T-helper 2 cell treated with Interferon-gamma antibody and Interleukin-4, amounts not matched to agents 5 μg/mL and 100 μg/mL, for 36 hours (primary cell): ENCODE results near the gene PGAP2.
A peak's percentile ranks its signal among the peaks of the same experiment; 100 is the strongest.

ENCODE experiments used
- DNase-seq: peaks from one replicate; pipeline ENCODE4 v3.0.0; 2021; ENCODE audit warnings: low spot score
- H3K27ac Mint-ChIP-seq: one replicate; pipeline ENCODE4 v1.8.0; 2021; ENCODE audit warnings: mild to moderate bottlenecking, mixed read lengths
- H3K27me3 Mint-ChIP-seq: one replicate; pipeline ENCODE4 v1.8.0; 2021; ENCODE audit warnings: low read depth, mixed read lengths
- H3K36me3 Mint-ChIP-seq: one replicate; pipeline ENCODE4 v1.8.0; 2021; ENCODE audit warnings: low read depth, mixed read lengths
- H3K4me1 Mint-ChIP-seq: one replicate; pipeline ENCODE4 v1.8.0; 2021; ENCODE audit warnings: low read depth, mixed read lengths
- H3K4me3 Mint-ChIP-seq: one replicate; pipeline ENCODE4 v1.8.0; 2022; ENCODE audit warnings: mild to moderate bottlenecking, moderate library complexity, mixed read lengths
- H3K9me3 Mint-ChIP-seq: one replicate; pipeline ENCODE4 v1.8.0; 2021; ENCODE audit warnings: mixed read lengths

Gene PGAP2

GRCh38 chr11:3843326-3843725, 35.0 kb downstream of the PGAP2 start:
- no peak for DNase-seq
- peak overlapping the region; percentile 51 for H3K27ac Mint-ChIP-seq
- no peaks in the 10 kb centered on the region for H3K9me3 Mint-ChIP-seq
- H3K4me3 Mint-ChIP-seq = no peak overlapping the region
- H3K27me3 Mint-ChIP-seq = no peaks in the 10 kb centered on the region
- H3K36me3 Mint-ChIP-seq = peaks cover 16% of the 10 kb centered on the region
- H3K4me1 Mint-ChIP-seq = peaks cover 30% of the 10 kb centered on the region

- Mint-ChIP-seq H3K27ac (no peak overlapping the region), H3K27me3 (no peaks in the 10 kb centered on the region), H3K9me3 (no peaks in the 10 kb centered on the region), H3K4me1 (peaks cover 25% of the 10 kb centered on the region), H3K4me3 (no peak overlapping the region), H3K36me3 (no peaks in the 10 kb centered on the region)
- DNase-seq = no peak
Measured at GRCh38 chr11:3845246-3845645, 36.9 kb downstream of the PGAP2 start.

GRCh38 chr11:3845670-3846069, 37.3 kb downstream of the PGAP2 start:
- Mint-ChIP-seq H3K36me3 (no peaks in the 10 kb centered on the region), H3K27ac (no peak overlapping the region), H3K27me3 (no peaks in the 10 kb centered on the region), H3K4me3 (no peak overlapping the region), H3K4me1 (peaks cover 25% of the 10 kb centered on the region), H3K9me3 (no peaks in the 10 kb centered on the region)
- no peak for DNase-seq

GRCh38 chr11:3849297-3849874, 41.0 kb downstream of the PGAP2 start:
- no peak for DNase-seq
- no peaks in the 10 kb centered on the region for H3K27me3 Mint-ChIP-seq
- no peaks in the 10 kb centered on the region for H3K36me3 Mint-ChIP-seq
- H3K4me1 Mint-ChIP-seq = peaks cover 34% of the 10 kb centered on the region
- no peaks in the 10 kb centered on the region for H3K9me3 Mint-ChIP-seq
- no peak overlapping the region for H3K4me3 Mint-ChIP-seq
- H3K27ac Mint-ChIP-seq = no peak overlapping the region

GRCh38 chr11:3853545-3853842, 45.1 kb downstream of the PGAP2 start:
- DNase-seq = no peak
- peak overlapping the region; percentile 97 for H3K4me3 Mint-ChIP-seq
- H3K27ac Mint-ChIP-seq = peak overlapping the region; percentile 99
- peaks cover 11% of the 10 kb centered on the region for H3K36me3 Mint-ChIP-seq
- H3K27me3 Mint-ChIP-seq = no peaks in the 10 kb centered on the region
- no peaks in the 10 kb centered on the region for H3K9me3 Mint-ChIP-seq
- peaks cover 46% of the 10 kb centered on the region for H3K4me1 Mint-ChIP-seq

GRCh38 chr11:3853899-3854659, 45.7 kb downstream of the PGAP2 start:
- Mint-ChIP-seq H3K4me3 (peak overlapping the region; percentile 97), H3K9me3 (no peaks in the 10 kb centered on the region), H3K27ac (peak overlapping the region; percentile 99), H3K4me1 (peaks cover 47% of the 10 kb centered on the region), H3K36me3 (peaks cover 12% of the 10 kb centered on the region), H3K27me3 (no peaks in the 10 kb centered on the region)
- peak; percentile 69 for DNase-seq

GRCh38 chr11:3854660-3854976, 46.3 kb downstream of the PGAP2 start:
- H3K27ac Mint-ChIP-seq = peak overlapping the region; percentile 99
- no peaks in the 10 kb centered on the region for H3K27me3 Mint-ChIP-seq
- H3K36me3 Mint-ChIP-seq = peaks cover 15% of the 10 kb centered on the region
- no peaks in the 10 kb centered on the region for H3K9me3 Mint-ChIP-seq
- DNase-seq = no peak
- peaks cover 48% of the 10 kb centered on the region for H3K4me1 Mint-ChIP-seq
- peak overlapping the region; percentile 97 for H3K4me3 Mint-ChIP-seq

- peaks cover 52% of the 10 kb centered on the region for H3K4me1 Mint-ChIP-seq
- no peaks in the 10 kb centered on the region for H3K27me3 Mint-ChIP-seq
- no peaks in the 10 kb centered on the region for H3K9me3 Mint-ChIP-seq
- peak within 1 kb of the TSS; percentile 99 for H3K27ac Mint-ChIP-seq
- peak; percentile 99 for DNase-seq
- peaks cover 15% of the 10 kb centered on the region for H3K36me3 Mint-ChIP-seq
- peak within 1 kb of the TSS; percentile 97 for H3K4me3 Mint-ChIP-seq
Measured at GRCh38 chr11:3854977-3855807, 46.8 kb downstream of the PGAP2 start, which contains the start of gene STIM1. STIM1 (plus strand) TSS chr11:3855664; CDS start chr11:3856271, 607 bp downstream.

DNA sequence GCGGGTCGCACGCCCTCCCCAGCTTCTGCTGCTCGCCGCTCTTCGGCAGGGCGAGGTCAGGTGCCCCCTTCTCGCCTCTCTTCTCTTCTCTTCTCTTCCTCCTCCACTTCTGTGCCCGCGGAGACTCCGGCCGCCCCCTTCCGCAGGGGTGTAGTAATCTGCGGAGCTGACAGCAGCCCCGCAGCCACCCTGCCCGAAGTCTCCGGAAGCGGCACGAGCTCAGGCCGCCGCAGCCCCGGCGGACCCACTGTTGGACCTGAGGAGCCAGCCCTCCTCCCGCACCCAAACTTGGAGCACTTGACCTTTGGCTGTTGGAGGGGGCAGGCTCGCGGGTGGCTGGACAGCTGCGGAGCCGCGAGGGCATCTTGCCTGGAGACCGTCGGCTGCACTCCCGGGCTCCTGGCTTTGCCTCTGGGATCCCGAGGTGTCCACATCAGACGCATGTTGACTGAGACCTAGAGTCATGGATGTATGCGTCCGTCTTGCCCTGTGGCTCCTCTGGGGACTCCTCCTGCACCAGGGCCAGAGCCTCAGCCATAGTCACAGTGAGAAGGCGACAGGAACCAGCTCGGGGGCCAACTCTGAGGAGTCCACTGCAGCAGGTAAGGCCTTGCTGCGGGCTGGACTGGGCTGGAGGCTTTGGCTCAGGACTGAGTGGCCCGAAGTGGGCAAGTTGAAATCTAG, 47.6 kb downstream of the PGAP2 start:
- Mint-ChIP-seq H3K4me1 (peaks cover 59% of the 10 kb centered on the region), H3K27ac (peak overlapping the region; percentile 94), H3K9me3 (no peaks in the 10 kb centered on the region), H3K36me3 (peaks cover 16% of the 10 kb centered on the region), H3K4me3 (peak overlapping the region; percentile 83), H3K27me3 (no peaks in the 10 kb centered on the region)
- DNase-seq = peak; percentile 48

- H3K4me3 Mint-ChIP-seq = peak overlapping the region; percentile 83
- DNase-seq = no peak
- peak overlapping the region; percentile 94 for H3K27ac Mint-ChIP-seq
- peaks cover 66% of the 10 kb centered on the region for H3K4me1 Mint-ChIP-seq
- H3K36me3 Mint-ChIP-seq = peaks cover 19% of the 10 kb centered on the region
- no peaks in the 10 kb centered on the region for H3K27me3 Mint-ChIP-seq
- H3K9me3 Mint-ChIP-seq = no peaks in the 10 kb centered on the region
Measured at GRCh38 chr11:3856856-3857553, 48.6 kb downstream of the PGAP2 start.

- H3K9me3 Mint-ChIP-seq = no peaks in the 10 kb centered on the region
- peak overlapping the region; percentile 70 for H3K27ac Mint-ChIP-seq
- no peaks in the 10 kb centered on the region for H3K27me3 Mint-ChIP-seq
- H3K4me3 Mint-ChIP-seq = peak overlapping the region; percentile 83
- no peak for DNase-seq
- H3K4me1 Mint-ChIP-seq = peaks cover 66% of the 10 kb centered on the region
- peaks cover 19% of the 10 kb centered on the region for H3K36me3 Mint-ChIP-seq
Measured at GRCh38 chr11:3857628-3858027, 49.3 kb downstream of the PGAP2 start.

GRCh38 chr11:3859373-3859881, 51.1 kb downstream of the PGAP2 start:
- Mint-ChIP-seq H3K27ac (peak overlapping the region; percentile 69), H3K4me1 (peaks cover 58% of the 10 kb centered on the region), H3K27me3 (no peaks in the 10 kb centered on the region), H3K36me3 (peaks cover 27% of the 10 kb centered on the region), H3K4me3 (peak overlapping the region; percentile 83), H3K9me3 (no peaks in the 10 kb centered on the region)
- DNase-seq = peak; percentile 36

- H3K27ac Mint-ChIP-seq = peak overlapping the region; percentile 69
- H3K9me3 Mint-ChIP-seq = no peaks in the 10 kb centered on the region
- no peaks in the 10 kb centered on the region for H3K27me3 Mint-ChIP-seq
- H3K36me3 Mint-ChIP-seq = peaks cover 28% of the 10 kb centered on the region
- H3K4me1 Mint-ChIP-seq = peaks cover 64% of the 10 kb centered on the region
- DNase-seq = peak; percentile 62
- peak overlapping the region; percentile 83 for H3K4me3 Mint-ChIP-seq
Measured at GRCh38 chr11:3860375-3860774, 52.0 kb downstream of the PGAP2 start.
